RKO (cell line): Measurements from ENCODE around the gene CTCF.

Experiments
- DNase-seq: peaks from one replicate; pipeline ENCODE4 v3.0.0-alpha.2; 2016; ENCODE audit warnings: low spot score

CTCF gene

GRCh38 chr16:67679935-67680897 is 117.9 kb downstream of the CTCF start:
- DNase-seq = no peak

GRCh38 chr16:67683767-67684166 is 121.4 kb downstream of the CTCF start:
- DNase-seq = no peak

- no peak for DNase-seq
These were observed 123.2 kb downstream of the CTCF start for GRCh38 chr16:67685388-67686112.
